Naive thymus-derived CD4-positive, alpha-beta T cell (primary cell): ENCODE measurements around the gene LDB1. TPM values are rescaled to one million over a fixed set of nuclear protein-coding genes. Genes with fewer than 3 reads are reported as not detected.

ENCODE experiments used
- ATAC-seq: fragments of 150-1000 bp; cut with Tn5 transposase; 2 replicates; pipeline ENCODE4 v1.10.0; 2021; ENCODE audit warnings: mild to moderate bottlenecking, moderate library complexity
- CTCF ChIA-PET: fragments of 350-600 bp; sonication (Branson Sonifier 250); formaldehyde crosslinking; loops from one replicate; lab custom pipeline; 2021; ENCODE audit warnings: antibody characterized with exemption; lab: Charles Lee
- POLR2A ChIA-PET: fragments of 350-600 bp; sonication (Branson Sonifier 250); formaldehyde crosslinking; loops from one replicate; lab custom pipeline; 2021; ENCODE audit warnings: antibody characterized with exemption, inconsistent platforms; lab: Charles Lee
- DNase-seq, 9 donors: peaks; one replicate each; pipeline versions ENCODE4 v3.0.0 to v3.0.0-alpha.2; 2020 to 2022; ENCODE audit warnings: mixed read lengths in 1 of 9
- H3K27ac ChIP-seq: one replicate; pipeline ENCODE4 v1.7.0; 2013; ENCODE audit warnings: mild to moderate bottlenecking, low read depth, low read length, moderate library complexity
- H3K27me3 ChIP-seq, 2 donors: one replicate each; pipeline ENCODE4 v1.7.0; 2013; ENCODE audit warnings: low read length in 2 of 2, mild to moderate bottlenecking in 2 of 2, moderate library complexity in 2 of 2; ENCODE audit not compliant: control insufficient read depth in 2 of 2, insufficient read depth in 2 of 2
- H3K36me3 ChIP-seq, 3 experiments: 1 replicate in 2 of 3; 2 replicates in 1 of 3; pipeline ENCODE4 v1.7.0; 2013; ENCODE audit warnings: low read length in 3 of 3, mild to moderate bottlenecking in 3 of 3, moderate library complexity in 1 of 3; ENCODE audit not compliant: insufficient read depth in 3 of 3, control insufficient read depth in 2 of 3
- H3K4me1 ChIP-seq, 2 donors: one replicate each; pipeline ENCODE4 v1.7.0; 2013; ENCODE audit warnings: low read length in 2 of 2, mild to moderate bottlenecking in 2 of 2, moderate library complexity in 1 of 2; ENCODE audit not compliant: control insufficient read depth in 2 of 2, insufficient read depth in 2 of 2
- H3K4me3 ChIP-seq: 2 replicates; pipeline ENCODE4 v1.7.0; 2013; ENCODE audit warnings: mild to moderate bottlenecking, low read length
- H3K9me3 ChIP-seq, 3 experiments: 1 replicate in 2 of 3; 2 replicates in 1 of 3; pipeline ENCODE4 v1.7.0; 2013; ENCODE audit warnings: low read length in 3 of 3; ENCODE audit not compliant: control insufficient read depth in 2 of 3
- H3K27ac Mint-ChIP-seq, 9 donors: one replicate each; pipeline ENCODE4 v1.8.0; 2020 to 2022; ENCODE audit warnings: mixed read lengths in 9 of 9, mild to moderate bottlenecking in 8 of 9, moderate library complexity in 5 of 9, inconsistent platforms in 2 of 9
- H3K27me3 Mint-ChIP-seq, 5 donors: one replicate each; pipeline ENCODE4 v1.8.0; 2021 to 2022; ENCODE audit warnings: mixed read lengths in 5 of 5, mild to moderate bottlenecking in 1 of 5
- H3K36me3 Mint-ChIP-seq, 5 donors: one replicate each; pipeline ENCODE4 v1.8.0; 2020 to 2022; ENCODE audit warnings: mixed read lengths in 5 of 5, mild to moderate bottlenecking in 3 of 5, inconsistent platforms in 1 of 5
- H3K4me1 Mint-ChIP-seq, 7 donors: one replicate each; pipeline ENCODE4 v1.8.0; 2020 to 2022; ENCODE audit warnings: mixed read lengths in 7 of 7, mild to moderate bottlenecking in 3 of 7, inconsistent platforms in 1 of 7
- H3K4me3 Mint-ChIP-seq, 10 donors: one replicate each; pipeline ENCODE4 v1.8.0; 2020 to 2022; ENCODE audit warnings: mild to moderate bottlenecking in 10 of 10, mixed read lengths in 10 of 10, moderate library complexity in 6 of 10, inconsistent platforms in 2 of 10
- H3K9me3 Mint-ChIP-seq, 11 donors: one replicate each; pipeline ENCODE4 v1.8.0; 2020 to 2022; ENCODE audit warnings: mixed read lengths in 11 of 11, mild to moderate bottlenecking in 4 of 11, inconsistent platforms in 1 of 11, moderate library complexity in 1 of 11
- intact Hi-C, 2 donors: fragments of 100-400 bp; cut with micrococcal nuclease; formaldehyde crosslinking; loops; one replicate each; pipeline ENCODE4 v1.15.1; 2023
- polyA plus RNA-seq, 2 donors: library from polyadenylated mRNA; unstranded; fragments of 300-500 nt; fragmentation: Illumina TruSeq; gene quantifications; one replicate each; pipeline ENCODE4 v1.2.3, GENCODE V29; 2021
- total RNA-seq, 6 experiments: library from RNA in 5 of 6; stranded (reverse) in 5 of 6; gene quantifications; 1 replicate in 5 of 6; 2 replicates in 1 of 6; pipeline ENCODE4 v1.2.3 and lab custom pipeline; 2021 to 2026

Gene LDB1
- total and polyA plus RNA-seq, 7 experiments from 2014 or later, result 26.2 to 152 (median 103) TPM

DNA sequence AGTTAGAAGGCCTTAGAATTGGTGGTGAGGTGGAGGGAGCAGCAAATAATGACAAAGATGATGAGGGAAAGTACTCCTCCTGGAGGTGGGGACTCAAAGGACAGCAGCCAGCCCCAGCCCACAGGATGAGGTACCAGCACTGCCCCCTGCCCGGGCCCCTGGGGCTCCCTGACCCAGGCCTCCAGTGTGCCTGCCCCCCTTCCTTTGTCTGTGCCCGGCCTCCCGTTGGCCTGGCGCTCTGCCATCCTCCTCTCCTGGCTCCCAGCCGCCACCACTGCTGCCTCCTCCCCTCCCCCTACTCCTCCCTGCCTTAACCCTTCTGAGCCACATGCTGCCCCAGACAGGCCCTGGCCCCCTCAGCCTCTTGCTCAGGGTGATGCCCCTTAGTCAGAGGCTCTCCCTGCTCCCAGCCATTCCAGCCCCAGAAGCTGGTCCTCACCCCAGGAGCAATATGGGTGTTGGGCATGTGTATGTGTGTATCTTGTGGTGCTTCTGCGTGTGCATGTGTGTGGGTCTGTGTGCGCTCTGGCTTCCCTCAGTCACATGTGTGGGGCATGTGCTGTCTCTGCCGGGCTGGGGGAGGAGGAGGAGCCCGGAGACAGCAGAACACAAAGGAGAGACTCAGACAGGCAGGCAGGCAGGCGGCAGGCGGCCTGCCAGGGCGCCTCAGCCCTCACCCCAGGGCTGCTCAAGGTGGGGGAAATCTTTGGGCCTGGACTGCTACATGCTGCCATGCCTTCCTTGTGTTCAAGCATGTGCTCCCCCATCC, 2.6 kb downstream of the LDB1 start:
- no peaks in the 10 kb centered on the region for H3K27me3 ChIP-seq
- intact Hi-C loops, result loop anchor here in 1 of 2 donors (1.0 to 5.0 kb wide), 6 partner anchors 52 to 525 kb away; partner anchors contain the start of genes GBF1, HPS6, OGA and SUFU
- no peaks in the 10 kb centered on the region for H3K9me3 ChIP-seq
- peaks cover 54 to 62% of the 10 kb centered on the region in 2 donors for H3K4me1 ChIP-seq
- H3K27ac Mint-ChIP-seq, result peak overlapping the region; percentile 80 to 98 (median 94)
- H3K27ac ChIP-seq, result peak overlapping the region; percentile 97
- H3K4me3 Mint-ChIP-seq, result peak overlapping the region; percentile 84 to 98 (median 93)
- peaks cover 0 to 11% (median 0%) of the 10 kb centered on the region in 5 donors for H3K36me3 Mint-ChIP-seq
- peaks cover 48 to 76% (median 66%) of the 10 kb centered on the region in 7 donors for H3K4me1 Mint-ChIP-seq
- no peaks in the 10 kb centered on the region for H3K27me3 Mint-ChIP-seq
- DNase-seq (peak; percentile 36 to 80 (median 69)), ATAC-seq (peak; percentile 55)
- H3K36me3 ChIP-seq, result peaks cover 0 to 3% (median 0%) of the 10 kb centered on the region in 3 experiments
- H3K9me3 Mint-ChIP-seq, result no peaks in the 10 kb centered on the region
- POLR2A ChIA-PET, result interaction anchor here (0.6 to 2.6 kb wide), 9 partner anchors 9 to 498 kb away, joined by 3 to 15 read pairs (median 6); partner anchors contain the start of genes HPS6, NOLC1, OGA and PPRC1
- H3K4me3 ChIP-seq, result peak overlapping the region; percentile 90
- CTCF ChIA-PET, result interaction anchor here (1.0 to 1.2 kb wide), 2 partner anchors 13 to 108 kb away, joined by 3 to 5 read pairs; no protein-coding TSS in a partner anchor

DNA sequence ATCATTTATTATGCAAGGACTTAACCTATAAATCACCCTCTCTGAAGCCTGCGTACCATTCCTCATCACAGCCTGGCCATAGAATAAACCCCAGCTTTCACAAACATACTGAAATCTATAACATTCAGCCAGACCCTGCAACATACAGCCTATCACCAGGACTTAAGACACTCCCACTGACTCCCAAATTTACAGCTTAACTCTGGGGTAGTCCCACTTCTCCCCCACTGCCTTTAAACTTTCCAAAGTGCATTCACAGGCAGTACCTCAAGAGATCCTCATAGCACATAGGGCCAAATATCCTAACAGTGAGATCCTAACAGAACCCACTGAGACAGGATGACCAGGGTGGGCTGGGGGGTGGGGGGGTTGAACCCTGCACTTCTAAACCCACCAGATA, 3.5 kb downstream of the LDB1 start:
- peak overlapping the region; percentile 84 to 97 (median 92) for H3K4me3 Mint-ChIP-seq
- no peaks in the 10 kb centered on the region for H3K9me3 ChIP-seq
- H3K9me3 Mint-ChIP-seq, result no peaks in the 10 kb centered on the region
- H3K4me1 ChIP-seq, result peaks cover 55 to 64% of the 10 kb centered on the region in 2 donors
- peaks cover 0 to 3% (median 0%) of the 10 kb centered on the region in 3 experiments for H3K36me3 ChIP-seq
- H3K27me3 ChIP-seq, result no peaks in the 10 kb centered on the region
- H3K27ac Mint-ChIP-seq, result peak overlapping the region; percentile 80 to 98 (median 93)
- peak overlapping the region; percentile 97 for H3K27ac ChIP-seq
- H3K27me3 Mint-ChIP-seq, result no peaks in the 10 kb centered on the region
- peaks cover 54 to 76% (median 70%) of the 10 kb centered on the region in 7 donors for H3K4me1 Mint-ChIP-seq
- DNase-seq (no peak), ATAC-seq (no peak)
- H3K36me3 Mint-ChIP-seq, result peaks cover 0 to 11% (median 0%) of the 10 kb centered on the region in 5 donors
- CTCF ChIA-PET, result interaction anchor here (1.0 to 1.8 kb wide), 2 partner anchors 12 to 107 kb away, joined by 3 to 4 read pairs; no protein-coding TSS in a partner anchor
- POLR2A ChIA-PET, result interaction anchor here (0.6 to 2.6 kb wide), 5 partner anchors 14 to 275 kb away, joined by 3 to 10 read pairs (median 5); partner anchors contain the start of genes NOLC1 and PPRC1
- peak overlapping the region; percentile 90 for H3K4me3 ChIP-seq
- intact Hi-C loops, result loop anchor here in 1 of 2 donors (1.0 to 5.0 kb wide), 6 partner anchors 51 to 526 kb away; partner anchors contain the start of genes GBF1, HPS6, OGA and SUFU

DNA sequence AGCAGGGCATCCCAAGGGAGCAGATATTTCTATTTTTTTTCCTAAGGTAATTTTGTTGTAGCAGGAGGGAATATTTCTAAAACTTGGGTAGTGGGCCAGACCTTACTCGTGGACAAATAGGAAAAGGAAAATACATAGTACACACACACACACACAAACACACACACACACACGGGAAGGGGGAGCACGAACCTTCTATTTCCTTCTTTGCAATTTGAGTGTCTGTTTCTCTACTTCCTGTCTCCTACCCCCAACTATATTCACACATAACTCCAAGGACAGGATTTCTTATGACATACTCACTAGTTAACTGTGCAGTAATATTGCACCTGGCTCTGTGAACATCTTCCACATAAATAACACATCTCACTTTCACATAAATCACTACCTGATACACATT, 4.4 kb downstream of the LDB1 start:
- peak in 5 of 9 donors; percentile 33 to 42 (median 39) for DNase-seq
- H3K27me3 Mint-ChIP-seq, result no peaks in the 10 kb centered on the region
- Histone ChIP-seq H3K9me3 (no peaks in the 10 kb centered on the region), H3K36me3 (peaks cover 4 to 10% (median 5%) of the 10 kb centered on the region in 3 experiments), H3K4me1 (peaks cover 49 to 58% of the 10 kb centered on the region in 2 donors), H3K27me3 (no peaks in the 10 kb centered on the region), H3K4me3 (peak overlapping the region; percentile 77), H3K27ac (peak overlapping the region; percentile 97)
- H3K36me3 Mint-ChIP-seq, result peaks cover 0 to 15% (median 0%) of the 10 kb centered on the region in 5 donors
- peak overlapping the region; percentile 84 to 97 (median 92) for H3K4me3 Mint-ChIP-seq
- H3K4me1 Mint-ChIP-seq, result peaks cover 54 to 75% (median 65%) of the 10 kb centered on the region in 7 donors
- intact Hi-C loops, result loop anchor here (1.0 to 5.0 kb wide), 11 partner anchors 17 to 527 kb away; partner anchors contain the start of genes ACTR1A (in 1 of the 2), GBF1 (in 1 of the 2), HPS6 (in 1 of the 2) and NFKB2 (in 1 of the 2)
- CTCF ChIA-PET, result interaction anchor here (0.9 to 1.8 kb wide), 4 partner anchors 12 to 106 kb away, joined by 3 to 4 read pairs (median 3); no protein-coding TSS in a partner anchor
- no peak for ATAC-seq
- H3K9me3 Mint-ChIP-seq, result no peaks in the 10 kb centered on the region
- peak overlapping the region; percentile 80 to 98 (median 91) for H3K27ac Mint-ChIP-seq
- POLR2A ChIA-PET, result interaction anchor here (0.6 to 2.6 kb wide), 7 partner anchors 13 to 389 kb away, joined by 3 to 10 read pairs (median 5); partner anchors contain the start of genes NOLC1, OGA and PPRC1

DNA sequence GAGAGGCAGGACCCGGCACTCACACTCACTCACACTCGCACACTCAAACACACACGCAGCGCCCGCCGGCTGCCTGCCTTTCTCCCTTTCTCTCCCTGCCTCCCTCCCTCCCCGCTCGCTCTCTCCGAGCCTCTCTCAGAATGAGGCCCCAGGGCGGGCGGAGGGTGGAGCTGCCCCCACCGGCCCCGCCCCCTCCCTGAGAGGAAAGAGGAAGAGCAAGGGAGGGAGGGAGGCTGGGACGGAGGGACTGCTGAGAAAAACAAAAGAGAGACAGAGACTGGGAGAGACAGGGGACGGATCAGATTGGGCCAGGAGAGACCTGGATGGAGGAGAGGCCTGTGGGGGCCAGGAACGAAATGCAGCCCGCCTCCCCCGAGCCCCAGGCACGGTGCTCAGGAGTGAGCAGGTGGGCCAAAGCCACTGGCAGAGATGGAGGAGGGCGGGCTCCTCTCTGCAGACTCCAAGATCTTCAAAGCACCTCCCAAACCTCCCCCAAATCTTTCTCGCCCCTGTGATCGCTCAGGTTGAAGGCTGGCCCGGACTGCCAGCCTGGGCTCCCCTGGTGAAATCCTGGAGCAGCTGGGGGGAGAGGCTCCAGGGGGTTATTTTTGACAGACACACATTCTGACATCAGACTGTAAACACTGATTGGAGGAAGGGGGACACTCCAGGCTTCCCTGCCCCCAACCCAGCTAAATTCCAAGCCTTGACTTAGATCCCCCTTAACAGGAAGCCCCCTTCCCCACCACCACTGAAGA, 5.1 kb downstream of the LDB1 start:
- Histone ChIP-seq H3K9me3 (no peaks in the 10 kb centered on the region), H3K4me3 (peak overlapping the region; percentile 77), H3K4me1 (peaks cover 49 to 58% of the 10 kb centered on the region in 2 donors), H3K27ac (peak overlapping the region; percentile 97), H3K27me3 (no peaks in the 10 kb centered on the region), H3K36me3 (peaks cover 11 to 17% (median 12%) of the 10 kb centered on the region in 3 experiments)
- H3K4me3 Mint-ChIP-seq, result peak overlapping the region; percentile 84 to 97 (median 92)
- CTCF ChIA-PET, result interaction anchor here (0.9 to 1.8 kb wide), 4 partner anchors 13 to 106 kb away, joined by 3 to 4 read pairs (median 3); no protein-coding TSS in a partner anchor
- peak; percentile 86 for ATAC-seq
- peak; percentile 61 to 83 (median 70) for DNase-seq
- POLR2A ChIA-PET, result interaction anchor here (0.6 to 2.7 kb wide), 7 partner anchors 16 to 390 kb away, joined by 3 to 11 read pairs (median 7); partner anchors contain the start of genes ARMH3, NOLC1, OGA and PPRC1
- intact Hi-C loops, result loop anchor here (1.0 to 5.0 kb wide), 10 partner anchors 17 to 527 kb away; partner anchors contain the start of genes ACTR1A (in 1 of the 2), HPS6 (in 1 of the 2), NFKB2 (in 1 of the 2) and OGA (in 1 of the 2)
- no peaks in the 10 kb centered on the region for H3K9me3 Mint-ChIP-seq
- H3K27me3 Mint-ChIP-seq, result no peaks in the 10 kb centered on the region
- peaks cover 0 to 20% (median 3%) of the 10 kb centered on the region in 5 donors for H3K36me3 Mint-ChIP-seq
- peaks cover 54 to 76% (median 67%) of the 10 kb centered on the region in 7 donors for H3K4me1 Mint-ChIP-seq
- H3K27ac Mint-ChIP-seq, result peak overlapping the region; percentile 80 to 98 (median 92)

DNA sequence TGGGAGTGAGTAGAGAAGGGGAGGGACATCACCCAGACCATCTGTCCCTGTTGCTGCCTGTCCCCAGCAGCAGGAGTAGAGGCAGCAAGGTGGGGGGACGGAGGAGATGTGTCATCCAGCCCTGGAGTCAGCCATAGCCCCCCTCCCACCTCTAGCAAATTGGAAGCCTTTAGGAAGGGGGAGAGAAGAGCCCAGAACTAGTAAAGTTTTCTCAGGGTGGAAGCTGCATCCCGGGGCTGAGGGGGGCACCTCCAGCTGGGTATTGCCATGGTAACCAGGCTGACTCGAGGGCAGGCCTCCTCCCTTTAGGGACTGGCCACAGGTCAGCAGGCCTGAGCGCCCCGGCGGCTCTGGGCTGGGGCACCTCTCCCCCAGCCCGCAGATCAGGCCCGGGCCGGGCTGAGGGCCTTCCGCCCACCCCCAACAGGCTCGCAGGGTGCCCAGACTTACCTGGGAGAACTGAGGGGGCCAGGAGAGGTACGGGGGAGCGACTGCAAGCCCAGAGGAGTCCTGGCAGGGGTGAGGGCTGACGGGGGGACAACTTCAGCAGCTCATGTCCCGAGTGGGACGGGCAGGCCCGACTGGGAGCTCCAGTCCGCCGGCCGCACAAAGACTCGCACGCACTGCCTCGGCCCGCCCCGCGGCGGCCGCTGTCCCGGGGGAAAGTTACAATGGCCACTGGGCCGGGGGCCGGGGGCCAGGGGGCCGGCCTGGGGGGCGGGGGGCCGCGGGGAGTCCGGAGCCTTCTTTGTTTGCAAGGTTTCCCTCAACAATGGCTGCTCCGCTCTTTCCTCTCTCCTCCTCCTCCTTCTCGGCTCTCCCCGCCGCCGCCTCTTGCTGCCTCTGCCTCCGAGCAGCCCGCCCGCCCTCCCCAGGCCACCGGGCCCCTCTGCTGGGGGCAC, 6.0 kb downstream of the LDB1 start:
- peak overlapping the region; percentile 77 for H3K4me3 ChIP-seq
- no peaks in the 10 kb centered on the region for H3K9me3 Mint-ChIP-seq
- H3K4me1 Mint-ChIP-seq, result peaks cover 54 to 76% (median 65%) of the 10 kb centered on the region in 7 donors
- ATAC-seq (peak; percentile 20), DNase-seq (peak in 1 of 9 donors; percentile 34)
- no peaks in the 10 kb centered on the region for H3K27me3 Mint-ChIP-seq
- CTCF ChIA-PET, result interaction anchor here (1.0 kb wide), 1 partner anchor 18 kb away, joined by 4 read pairs; the partner anchor contains the start of gene PPRC1
- no peaks in the 10 kb centered on the region for H3K9me3 ChIP-seq
- H3K4me1 ChIP-seq, result peaks cover 49 to 58% of the 10 kb centered on the region in 2 donors
- H3K27ac ChIP-seq, result peak overlapping the region; percentile 97
- intact Hi-C loops, result loop anchor here (2.0 kb wide), 5 partner anchors 19 to 389 kb away; partner anchors contain the start of genes ACTR1A (in 1 of the 2), HPS6 (in 1 of the 2), NFKB2 (in 1 of the 2) and PPRC1 (in 1 of the 2)
- POLR2A ChIA-PET, result interaction anchor here (1.0 to 2.9 kb wide), 9 partner anchors 11 to 275 kb away, joined by 3 to 19 read pairs (median 4); partner anchors contain the start of genes ARMH3 and NOLC1
- H3K27me3 ChIP-seq, result no peaks in the 10 kb centered on the region
- peaks cover 0 to 28% (median 11%) of the 10 kb centered on the region in 5 donors for H3K36me3 Mint-ChIP-seq
- H3K36me3 ChIP-seq, result peaks cover 18 to 23% (median 20%) of the 10 kb centered on the region in 3 experiments
- H3K4me3 Mint-ChIP-seq, result peak overlapping the region; percentile 86 to 97 (median 92)
- H3K27ac Mint-ChIP-seq, result peak overlapping the region; percentile 75 to 98 (median 91)
